GM12878 (cell line): Measurements from ENCODE around the gene NUDT16.

ENCODE experiments used
- CREB1 ChIP-seq: IDR thresholded peaks from 2 replicates; pipeline ENCODE4 v1.6.1; 2012; ENCODE audit warnings: low read depth, mild to moderate bottlenecking, inconsistent platforms
- EZH2 ChIP-seq: IDR thresholded peaks from 2 replicates; pipeline ENCODE4 v1.6.1; 2012; ENCODE audit warnings: low read depth, mild to moderate bottlenecking, control low read depth, inconsistent platforms, low read length, borderline replicate concordance; ENCODE audit not compliant: control insufficient read depth
- FOXM1 ChIP-seq: IDR thresholded peaks from 2 replicates; pipeline ENCODE4 v1.6.1; 2012; ENCODE audit warnings: low read depth, mild to moderate bottlenecking, inconsistent platforms, low read length, moderate library complexity
- JUND ChIP-seq: IDR thresholded peaks from 2 replicates; pipeline ENCODE4 v1.6.1; 2012; ENCODE audit warnings: low read depth, mild to moderate bottlenecking, low read length, improper control_type of control experiment, moderate library complexity
- POLR2A ChIP-seq: IDR thresholded peaks from 2 replicates; pipeline ENCODE4 v1.6.1; 2011; ENCODE audit warnings: low read depth, mild to moderate bottlenecking, low read length
- TF ChIP-seq, protein P1 (sequence below), 3 experiments: IDR thresholded peaks in 2 of 3; conservative IDR thresholded peaks in 1 of 3; 2 replicates each; pipeline ENCODE4 v1.5.1; 2011; ENCODE audit warnings: low read depth in 3 of 3, low read length in 3 of 3, mild to moderate bottlenecking in 3 of 3, control low read depth in 2 of 3, moderate library complexity in 2 of 3, inconsistent platforms in 1 of 3, mixed read lengths in 1 of 3; ENCODE audit not compliant: control insufficient read depth in 2 of 3, insufficient read depth in 1 of 3; ENCODE audit errors: extremely low read depth in 1 of 3

DNA sequence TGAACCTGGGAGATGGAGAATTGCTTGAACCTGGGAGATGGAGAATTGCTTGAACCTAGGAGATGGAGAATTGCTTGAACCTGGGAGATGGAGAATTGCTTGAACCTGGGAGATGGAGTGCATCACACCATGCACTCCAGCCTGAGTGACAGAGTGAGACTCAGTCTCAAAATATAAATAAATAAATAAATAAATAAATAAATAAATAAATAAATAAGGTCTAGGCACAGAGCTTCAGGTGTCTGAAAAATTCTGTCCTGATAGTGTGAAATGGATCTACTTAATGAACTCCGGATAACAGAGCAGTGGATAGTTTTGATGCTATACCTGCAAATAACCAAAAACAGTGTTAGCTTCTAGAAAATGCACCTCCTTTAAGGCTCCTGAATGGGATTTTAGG, 24.3 kb upstream of the NUDT16 start:
- no peak for TF ChIP-seq POLR2A
- no peak for TF ChIP-seq EZH2
- TF ChIP-seq FOXM1: no peak
- TF ChIP-seq JUND: no peak
- no peak for TF ChIP-seq CREB1
- TF ChIP-seq, protein P1, sequence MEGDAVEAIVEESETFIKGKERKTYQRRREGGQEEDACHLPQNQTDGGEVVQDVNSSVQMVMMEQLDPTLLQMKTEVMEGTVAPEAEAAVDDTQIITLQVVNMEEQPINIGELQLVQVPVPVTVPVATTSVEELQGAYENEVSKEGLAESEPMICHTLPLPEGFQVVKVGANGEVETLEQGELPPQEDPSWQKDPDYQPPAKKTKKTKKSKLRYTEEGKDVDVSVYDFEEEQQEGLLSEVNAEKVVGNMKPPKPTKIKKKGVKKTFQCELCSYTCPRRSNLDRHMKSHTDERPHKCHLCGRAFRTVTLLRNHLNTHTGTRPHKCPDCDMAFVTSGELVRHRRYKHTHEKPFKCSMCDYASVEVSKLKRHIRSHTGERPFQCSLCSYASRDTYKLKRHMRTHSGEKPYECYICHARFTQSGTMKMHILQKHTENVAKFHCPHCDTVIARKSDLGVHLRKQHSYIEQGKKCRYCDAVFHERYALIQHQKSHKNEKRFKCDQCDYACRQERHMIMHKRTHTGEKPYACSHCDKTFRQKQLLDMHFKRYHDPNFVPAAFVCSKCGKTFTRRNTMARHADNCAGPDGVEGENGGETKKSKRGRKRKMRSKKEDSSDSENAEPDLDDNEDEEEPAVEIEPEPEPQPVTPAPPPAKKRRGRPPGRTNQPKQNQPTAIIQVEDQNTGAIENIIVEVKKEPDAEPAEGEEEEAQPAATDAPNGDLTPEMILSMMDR (IDR thresholded peaks at IDR 0.05 in 2 of 3, conservative IDR thresholded peaks at IDR 0.05 in 1 of 3; ENCODE audit: control insufficient read depth in 2 of 3, extremely low read depth in 1 of 3, insufficient read depth in 1 of 3, low read depth in 3 of 3, low read length in 3 of 3): no peak
